Bladder microvascular endothelial cell (primary cell): ENCODE data around the gene PLCD3. TPM values are rescaled to one million over a fixed set of nuclear protein-coding genes. Genes with fewer than 3 reads are reported as not detected.

ENCODE experiments used
- total RNA-seq: library from RNA; depleted of rRNA; stranded (reverse); fragments of >200 nt; gene quantifications from 2 replicates; pipeline ENCODE4 v1.2.3, GENCODE V29; 2014

PLCD3 gene, protein sequence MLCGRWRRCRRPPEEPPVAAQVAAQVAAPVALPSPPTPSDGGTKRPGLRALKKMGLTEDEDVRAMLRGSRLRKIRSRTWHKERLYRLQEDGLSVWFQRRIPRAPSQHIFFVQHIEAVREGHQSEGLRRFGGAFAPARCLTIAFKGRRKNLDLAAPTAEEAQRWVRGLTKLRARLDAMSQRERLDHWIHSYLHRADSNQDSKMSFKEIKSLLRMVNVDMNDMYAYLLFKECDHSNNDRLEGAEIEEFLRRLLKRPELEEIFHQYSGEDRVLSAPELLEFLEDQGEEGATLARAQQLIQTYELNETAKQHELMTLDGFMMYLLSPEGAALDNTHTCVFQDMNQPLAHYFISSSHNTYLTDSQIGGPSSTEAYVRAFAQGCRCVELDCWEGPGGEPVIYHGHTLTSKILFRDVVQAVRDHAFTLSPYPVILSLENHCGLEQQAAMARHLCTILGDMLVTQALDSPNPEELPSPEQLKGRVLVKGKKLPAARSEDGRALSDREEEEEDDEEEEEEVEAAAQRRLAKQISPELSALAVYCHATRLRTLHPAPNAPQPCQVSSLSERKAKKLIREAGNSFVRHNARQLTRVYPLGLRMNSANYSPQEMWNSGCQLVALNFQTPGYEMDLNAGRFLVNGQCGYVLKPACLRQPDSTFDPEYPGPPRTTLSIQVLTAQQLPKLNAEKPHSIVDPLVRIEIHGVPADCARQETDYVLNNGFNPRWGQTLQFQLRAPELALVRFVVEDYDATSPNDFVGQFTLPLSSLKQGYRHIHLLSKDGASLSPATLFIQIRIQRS
- 10.2 and 31.5 TPM in 2 replicates for total RNA-seq

DNA sequence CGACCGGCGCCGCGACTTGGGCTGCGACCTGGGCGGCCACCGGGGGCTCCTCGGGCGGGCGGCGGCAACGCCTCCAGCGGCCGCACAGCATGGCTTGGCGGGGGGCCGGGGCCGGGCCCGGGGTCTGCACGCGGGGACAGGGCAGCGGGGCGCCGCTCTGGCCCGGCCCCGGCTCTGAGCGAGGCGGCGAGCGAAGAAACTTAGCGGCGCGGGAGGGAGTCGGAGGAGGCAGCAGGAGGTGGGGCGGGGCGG, at the start of gene PLCD3:
PLCD3 (minus strand) TSS at position 196 of the 252 bp plus-strand sequence; CDS start at position 91, 105 bp downstream.

GRCh38 chr17:45161288-45162024, 29.1 kb upstream of the PLCD3 start, which contains the start of gene HEXIM2:
TSS of gene HEXIM2 (plus strand) at chr17:45161875. CDS start at chr17:45162794, 919 bp downstream.

GRCh38 chr17:45148183-45149036, 16.1 kb upstream of the PLCD3 start, which contains the start of gene HEXIM1:
TSS of gene HEXIM1 (plus strand) at chr17:45148475. CDS start at chr17:45149191, 716 bp downstream.

GRCh38 chr17:45135192-45135977, 3.1 kb upstream of the PLCD3 start, which contains the start of gene ACBD4:
TSS of gene ACBD4 (plus strand) at chr17:45135687. CDS start at chr17:45136145, 458 bp downstream.

DNA sequence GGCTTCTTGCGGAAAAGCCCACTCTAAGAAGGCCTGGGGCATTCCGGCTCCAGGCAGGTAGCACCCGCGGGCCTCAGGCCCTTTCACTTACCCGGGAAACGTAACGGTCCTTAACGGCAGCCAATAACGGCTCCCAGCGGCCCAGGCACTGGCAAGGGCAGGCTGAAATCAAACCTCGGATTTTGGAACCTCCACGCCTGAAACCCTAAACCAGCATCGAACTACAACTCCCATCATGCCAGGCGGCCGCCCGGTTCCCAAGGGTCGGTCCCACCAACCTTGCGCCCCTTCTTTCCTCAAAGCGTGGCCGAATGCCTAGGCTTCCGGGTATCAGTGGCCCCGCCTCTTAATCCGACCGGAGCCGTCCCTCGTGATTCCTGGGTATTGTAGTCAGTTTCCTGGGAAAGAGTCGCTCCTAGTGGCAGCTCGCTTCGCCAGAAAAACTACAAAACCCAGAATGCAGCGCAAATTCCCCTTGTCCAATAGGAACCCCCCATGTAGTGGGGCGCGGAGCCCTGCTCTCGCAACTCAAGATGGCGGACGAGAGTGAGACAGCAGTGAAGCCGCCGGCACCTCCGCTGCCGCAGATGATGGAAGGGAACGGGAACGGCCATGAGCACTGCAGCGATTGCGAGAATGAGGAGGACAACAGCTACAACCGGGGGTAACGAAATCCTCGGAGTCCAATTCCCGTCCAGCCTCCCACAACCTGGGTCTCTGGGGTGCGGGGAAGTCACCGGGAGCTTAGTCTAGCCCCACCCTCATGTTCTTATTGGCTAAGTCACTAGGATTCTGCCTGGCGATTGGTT, 71.3 kb downstream of the PLCD3 start, which contains the start of gene NMT1:
NMT1 (plus strand) TSS at position 521 of the 809 bp plus-strand sequence; CDS start at position 534, 13 bp downstream.

Other genes with a start within 250 kb of the PLCD3 start
- 144 and 266 TPM in 2 replicates for gene EFTUD2, start 233.1 kb downstream of the PLCD3 start, total RNA-seq
- gene GFAP, start 217.0 kb downstream of the PLCD3 start, total RNA-seq = 0.16 TPM in 1 of 2 replicates, not detected in the other
- gene KIF18B, start 184.7 kb downstream of the PLCD3 start, total RNA-seq = 2.8 and 3.9 TPM in 2 replicates
- gene C1QL1, start 164.2 kb downstream of the PLCD3 start, total RNA-seq = 0.31 TPM in 1 of 2 replicates, not detected in the other
- 17.2 and 30.6 TPM in 2 replicates for gene DCAKD, start 80.9 kb downstream of the PLCD3 start, total RNA-seq
- 48.7 and 116 TPM in 2 replicates for gene NMT1, start 71.2 kb downstream of the PLCD3 start, total RNA-seq
- 2.6 and 3.9 TPM in 2 replicates for gene ACBD4, start 3.2 kb upstream of the PLCD3 start, total RNA-seq
- gene HEXIM1, start 16.0 kb upstream of the PLCD3 start, total RNA-seq = 5.8 and 8.6 TPM in 2 replicates
- gene HEXIM2, start 29.4 kb upstream of the PLCD3 start, total RNA-seq = 3.3 and 4.4 TPM in 2 replicates
- gene FMNL1, start 89.4 kb upstream of the PLCD3 start, total RNA-seq = 2.3 and 2.7 TPM in 2 replicates
- not detected in 2 replicates for gene SPATA32, start 129.6 kb upstream of the PLCD3 start, total RNA-seq
- gene MAP3K14, start 184.5 kb upstream of the PLCD3 start, total RNA-seq = 1.9 and 3.6 TPM in 2 replicates